ENCODE data around the gene RSPRY1.
"Not testable (repeated sequence)": the region's sequence is repeated elsewhere in the genome, so short reads cannot be mapped to it uniquely, and the experiment has no call there.

Gene RSPRY1

GRCh38 chr16:57273826-57274225, 87.7 kb downstream of the RSPRY1 start:
- no peak overlapping the region for H3K27ac ChIP-seq
- TF ChIP-seq CTCF (conservative IDR thresholded peaks at IDR 0.05) = no peak

- H3K27ac ChIP-seq = not testable (repeated sequence)
Measured at GRCh38 chr16:57275946-57276345, 89.8 kb downstream of the RSPRY1 start.

- no peak overlapping the region for H3K27ac ChIP-seq
- TF ChIP-seq CTCF (conservative IDR thresholded peaks at IDR 0.05) = no peak
Measured at GRCh38 chr16:57276596-57276995, 90.5 kb downstream of the RSPRY1 start.

GRCh38 chr16:57277586-57277985, 91.5 kb downstream of the RSPRY1 start:
- no peak for TF ChIP-seq CTCF (conservative IDR thresholded peaks at IDR 0.05)
- no peak overlapping the region for H3K27ac ChIP-seq

GRCh38 chr16:57278494-57278893, 92.4 kb downstream of the RSPRY1 start:
- TF ChIP-seq CTCF (conservative IDR thresholded peaks at IDR 0.05) = no peak

GRCh38 chr16:57279780-57280638, 93.9 kb downstream of the RSPRY1 start:
- no peak overlapping the region for H3K27ac ChIP-seq
- no peak for TF ChIP-seq CTCF (conservative IDR thresholded peaks at IDR 0.05)

More at GRCh38 chr16:57278494-57278893, 92.4 kb downstream of the RSPRY1 start:
- no peak overlapping the region for H3K27ac ChIP-seq

GRCh38 chr16:57281791-57282190, 95.7 kb downstream of the RSPRY1 start:
- TF ChIP-seq CTCF (conservative IDR thresholded peaks at IDR 0.05) = no peak
- no peak overlapping the region for H3K27ac ChIP-seq

GRCh38 chr16:57282510-57283213, 96.5 kb downstream of the RSPRY1 start:
- no peak overlapping the region for H3K27ac ChIP-seq
- no peak for TF ChIP-seq CTCF (conservative IDR thresholded peaks at IDR 0.05)

Data from VCaP (cell line).